BLaER1 (cell line): ENCODE data around the gene HOXA2.

Source experiments
- H3K27ac ChIP-seq: shearing (Covaris generic); formaldehyde crosslinking; 2 replicates; pipeline ENCODE4 v1.8.1; 2022
- H3K27me3 ChIP-seq: shearing (Covaris generic); formaldehyde crosslinking; 2 replicates; pipeline ENCODE4 v1.8.1; 2022
- H3K36me3 ChIP-seq: shearing (Covaris generic); formaldehyde crosslinking; 2 replicates; pipeline ENCODE4 v1.8.1; 2022
- H3K4me1 ChIP-seq: shearing (Covaris generic); formaldehyde crosslinking; 2 replicates; pipeline ENCODE4 v1.8.1; 2022
- H3K4me2 ChIP-seq: shearing (Covaris generic); formaldehyde crosslinking; 2 replicates; pipeline ENCODE4 v1.8.1; 2022
- H3K4me3 ChIP-seq: shearing (Covaris generic); formaldehyde crosslinking; 2 replicates; pipeline ENCODE4 v1.8.1; 2022
- H3K9ac ChIP-seq: shearing (Covaris generic); formaldehyde crosslinking; 2 replicates; pipeline ENCODE4 v1.8.1; 2022
- H3K9me3 ChIP-seq: shearing (Covaris generic); formaldehyde crosslinking; 2 replicates; pipeline ENCODE4 v1.8.1; 2022
- H4K20me1 ChIP-seq: shearing (Covaris generic); formaldehyde crosslinking; 2 replicates; pipeline ENCODE4 v1.8.1; 2022
- Cebpa-rat ChIP-seq: shearing (Covaris generic); IDR thresholded peaks from 2 replicates; pipeline ENCODE4 v1.8.1; 2022

The HOXA2 gene

GRCh38 chr7:27116962-27117886 is 14.7 kb upstream of the HOXA2 start:
- TF ChIP-seq Cebpa-rat = no peak
- Histone ChIP-seq H3K9me3 (peaks cover 7% of the 10 kb centered on the region), H3K36me3 (no peaks in the 10 kb centered on the region), H3K27ac (no peak overlapping the region), H3K4me3 (no peak overlapping the region), H4K20me1 (no peaks in the 10 kb centered on the region), H3K9ac (no peak overlapping the region), H3K4me2 (no peak overlapping the region), H3K4me1 (no peaks in the 10 kb centered on the region), H3K27me3 (no peaks in the 10 kb centered on the region)

- Histone ChIP-seq H3K36me3 (no peaks in the 10 kb centered on the region), H3K4me1 (no peaks in the 10 kb centered on the region), H3K27me3 (no peaks in the 10 kb centered on the region), H3K9me3 (peaks cover 7% of the 10 kb centered on the region), H3K9ac (no peak overlapping the region), H4K20me1 (no peaks in the 10 kb centered on the region), H3K4me3 (no peak overlapping the region), H3K27ac (no peak overlapping the region), H3K4me2 (no peak overlapping the region)
- no peak for TF ChIP-seq Cebpa-rat
Observed at GRCh38 chr7:27116031-27116961, 13.8 kb upstream of the HOXA2 start.

- no peaks in the 10 kb centered on the region for H3K4me1 ChIP-seq
- peaks cover 13% of the 10 kb centered on the region for H3K9me3 ChIP-seq
- no peak overlapping the region for H3K9ac ChIP-seq
- H3K27me3 ChIP-seq = no peaks in the 10 kb centered on the region
- no peak overlapping the region for H3K27ac ChIP-seq
- no peaks in the 10 kb centered on the region for H3K36me3 ChIP-seq
- no peak for TF ChIP-seq Cebpa-rat
- H3K4me2 ChIP-seq = no peak overlapping the region
- H4K20me1 ChIP-seq = no peaks in the 10 kb centered on the region
- H3K4me3 ChIP-seq = no peak overlapping the region
Observed at GRCh38 chr7:27115221-27116026, 12.9 kb upstream of the HOXA2 start.

GRCh38 chr7:27114881-27115220 is 12.4 kb upstream of the HOXA2 start:
- H3K36me3 ChIP-seq = no peaks in the 10 kb centered on the region
- no peak for TF ChIP-seq Cebpa-rat
- H3K4me3 ChIP-seq = no peak overlapping the region
- peaks cover 16% of the 10 kb centered on the region for H3K9me3 ChIP-seq
- H3K27me3 ChIP-seq = no peaks in the 10 kb centered on the region
- no peaks in the 10 kb centered on the region for H4K20me1 ChIP-seq
- H3K9ac ChIP-seq = no peak overlapping the region
- no peak overlapping the region for H3K27ac ChIP-seq
- H3K4me1 ChIP-seq = no peaks in the 10 kb centered on the region
- no peak overlapping the region for H3K4me2 ChIP-seq

- Histone ChIP-seq H3K27ac (no peak overlapping the region), H3K9me3 (peaks cover 19% of the 10 kb centered on the region), H4K20me1 (no peaks in the 10 kb centered on the region), H3K36me3 (no peaks in the 10 kb centered on the region), H3K4me3 (no peak overlapping the region), H3K27me3 (no peaks in the 10 kb centered on the region), H3K4me2 (no peak overlapping the region), H3K9ac (no peak overlapping the region), H3K4me1 (no peaks in the 10 kb centered on the region)
- no peak for TF ChIP-seq Cebpa-rat
Observed at GRCh38 chr7:27113991-27114769, 11.7 kb upstream of the HOXA2 start.

GRCh38 chr7:27112955-27113949 is 10.8 kb upstream of the HOXA2 start:
- Histone ChIP-seq H3K4me2 (no peak overlapping the region), H3K4me1 (no peaks in the 10 kb centered on the region), H3K27me3 (no peaks in the 10 kb centered on the region), H3K4me3 (no peak overlapping the region), H3K27ac (no peak overlapping the region), H3K9ac (no peak overlapping the region), H3K36me3 (no peaks in the 10 kb centered on the region), H4K20me1 (no peaks in the 10 kb centered on the region), H3K9me3 (peaks cover 28% of the 10 kb centered on the region)
- TF ChIP-seq Cebpa-rat = no peak

GRCh38 chr7:27112361-27112760 is 9.9 kb upstream of the HOXA2 start:
- Histone ChIP-seq H4K20me1 (no peaks in the 10 kb centered on the region), H3K27ac (no peak overlapping the region), H3K4me2 (no peak overlapping the region), H3K4me3 (no peak overlapping the region), H3K9me3 (peaks cover 37% of the 10 kb centered on the region), H3K27me3 (no peaks in the 10 kb centered on the region), H3K36me3 (no peaks in the 10 kb centered on the region), H3K4me1 (no peaks in the 10 kb centered on the region), H3K9ac (no peak overlapping the region)
- TF ChIP-seq Cebpa-rat = no peak

GRCh38 chr7:27111751-27112277 is 9.3 kb upstream of the HOXA2 start:
- H3K9me3 ChIP-seq = peaks cover 40% of the 10 kb centered on the region
- TF ChIP-seq Cebpa-rat = no peak
- no peaks in the 10 kb centered on the region for H3K27me3 ChIP-seq
- H3K27ac ChIP-seq = no peak overlapping the region
- no peak overlapping the region for H3K9ac ChIP-seq
- no peaks in the 10 kb centered on the region for H4K20me1 ChIP-seq
- H3K4me3 ChIP-seq = no peak overlapping the region
- H3K36me3 ChIP-seq = no peaks in the 10 kb centered on the region
- no peak overlapping the region for H3K4me2 ChIP-seq
- H3K4me1 ChIP-seq = no peaks in the 10 kb centered on the region
